ENCODE measurements around the gene MYB.

Gene MYB

DNA sequence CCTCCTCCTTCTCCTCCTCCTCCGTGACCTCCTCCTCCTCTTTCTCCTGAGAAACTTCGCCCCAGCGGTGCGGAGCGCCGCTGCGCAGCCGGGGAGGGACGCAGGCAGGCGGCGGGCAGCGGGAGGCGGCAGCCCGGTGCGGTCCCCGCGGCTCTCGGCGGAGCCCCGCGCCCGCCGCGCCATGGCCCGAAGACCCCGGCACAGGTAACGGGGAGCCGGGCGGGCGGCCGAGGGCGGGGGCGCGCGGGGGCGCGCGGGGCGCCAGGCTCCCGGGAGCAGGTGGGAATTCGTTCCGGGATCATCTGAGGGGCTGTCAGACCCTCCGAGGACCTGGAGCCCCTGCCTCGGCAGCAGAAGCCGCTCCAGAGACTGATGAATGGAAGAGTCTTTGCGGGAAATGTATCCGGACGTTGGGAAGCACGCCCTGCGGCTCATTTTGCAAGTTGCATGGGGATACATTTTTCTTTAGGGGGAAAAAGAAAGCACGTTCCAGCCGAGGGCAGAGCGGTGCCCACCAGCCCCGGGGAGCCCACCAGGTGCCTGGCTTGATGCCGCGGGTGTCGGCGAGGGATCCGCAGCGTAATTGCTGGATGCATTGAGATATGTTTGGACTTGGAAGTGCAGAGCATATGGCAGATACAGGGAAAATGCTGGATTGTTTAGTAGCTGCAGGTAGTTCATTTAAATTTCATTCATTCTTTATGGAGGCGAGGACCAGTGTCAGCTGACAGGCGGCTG, 394 bp downstream of the MYB start (continued):
- no peak for TF ChIP-seq ZNF433 (tag by site-specific recombination; IDR thresholded peaks at IDR 0.05; ENCODE audit: low read depth)
- no peak for TF ChIP-seq ZSCAN30 (tag by site-specific recombination; IDR thresholded peaks at IDR 0.05)
- TF ChIP-seq ZNF174 (tag by site-specific recombination; IDR thresholded peaks at IDR 0.05) = no peak
- TF ChIP-seq MEIS1 (CRISPR knock-in tag; IDR thresholded peaks at IDR 0.05; ENCODE audit: borderline replicate concordance) = no peak
- no peak for TF ChIP-seq ZNF514 (tag by site-specific recombination; IDR thresholded peaks at IDR 0.05)
- no peak for TF ChIP-seq ZBTB17 (tag by site-specific recombination; IDR thresholded peaks at IDR 0.05)
- no peak for TF ChIP-seq TRIM28 (IDR thresholded peaks at IDR 0.05; ENCODE audit: borderline replicate concordance, low read length)
- peak; percentile 10 for TF ChIP-seq ZIC2 (tag by site-specific recombination; IDR thresholded peaks at IDR 0.05)
- no peak for TF ChIP-seq ZNF132 (tag by site-specific recombination; IDR thresholded peaks at IDR 0.05; ENCODE audit: borderline replicate concordance)
- TF ChIP-seq ZNF169 (tag by site-specific recombination; IDR thresholded peaks at IDR 0.05) = no peak
- peak; percentile 93 for TF ChIP-seq ZNF664 (tag by site-specific recombination; IDR thresholded peaks at IDR 0.05)
- TF ChIP-seq ZNF521 (tag by site-specific recombination; IDR thresholded peaks at IDR 0.05) = no peak
- no peak for TF ChIP-seq ZNF791 (tag by site-specific recombination; IDR thresholded peaks at IDR 0.05)
- no peak for TF ChIP-seq ZNF654 (tag by site-specific recombination; IDR thresholded peaks at IDR 0.05; ENCODE audit: low read depth)
- no peak for TF ChIP-seq KLF1 (tag by site-specific recombination; IDR thresholded peaks at IDR 0.05)
- TF ChIP-seq, protein P1, sequence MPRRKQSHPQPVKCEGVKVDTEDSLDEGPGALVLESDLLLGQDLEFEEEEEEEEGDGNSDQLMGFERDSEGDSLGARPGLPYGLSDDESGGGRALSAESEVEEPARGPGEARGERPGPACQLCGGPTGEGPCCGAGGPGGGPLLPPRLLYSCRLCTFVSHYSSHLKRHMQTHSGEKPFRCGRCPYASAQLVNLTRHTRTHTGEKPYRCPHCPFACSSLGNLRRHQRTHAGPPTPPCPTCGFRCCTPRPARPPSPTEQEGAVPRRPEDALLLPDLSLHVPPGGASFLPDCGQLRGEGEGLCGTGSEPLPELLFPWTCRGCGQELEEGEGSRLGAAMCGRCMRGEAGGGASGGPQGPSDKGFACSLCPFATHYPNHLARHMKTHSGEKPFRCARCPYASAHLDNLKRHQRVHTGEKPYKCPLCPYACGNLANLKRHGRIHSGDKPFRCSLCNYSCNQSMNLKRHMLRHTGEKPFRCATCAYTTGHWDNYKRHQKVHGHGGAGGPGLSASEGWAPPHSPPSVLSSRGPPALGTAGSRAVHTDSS (tag by site-specific recombination; IDR thresholded peaks at IDR 0.05) = peak; percentile 60; the same call in 1 of the 2 replicates
- TF ChIP-seq ZNF24 (tag by site-specific recombination; IDR thresholded peaks at IDR 0.05) = 0 out of 2 replicates have a peak, but pooled peaks have one; percentile 50
- no peak; the same call in 1 of the 2 replicates for TF ChIP-seq ZNF394 (tag by site-specific recombination; IDR thresholded peaks at IDR 0.05; ENCODE audit: borderline replicate concordance)
- no peak for TF ChIP-seq ZNF133 (tag by site-specific recombination; IDR thresholded peaks at IDR 0.05)
- TF ChIP-seq, protein P2, sequence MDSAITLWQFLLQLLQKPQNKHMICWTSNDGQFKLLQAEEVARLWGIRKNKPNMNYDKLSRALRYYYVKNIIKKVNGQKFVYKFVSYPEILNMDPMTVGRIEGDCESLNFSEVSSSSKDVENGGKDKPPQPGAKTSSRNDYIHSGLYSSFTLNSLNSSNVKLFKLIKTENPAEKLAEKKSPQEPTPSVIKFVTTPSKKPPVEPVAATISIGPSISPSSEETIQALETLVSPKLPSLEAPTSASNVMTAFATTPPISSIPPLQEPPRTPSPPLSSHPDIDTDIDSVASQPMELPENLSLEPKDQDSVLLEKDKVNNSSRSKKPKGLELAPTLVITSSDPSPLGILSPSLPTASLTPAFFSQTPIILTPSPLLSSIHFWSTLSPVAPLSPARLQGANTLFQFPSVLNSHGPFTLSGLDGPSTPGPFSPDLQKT (IDR thresholded peaks at IDR 0.05; ENCODE audit: borderline replicate concordance, low read depth, low read length) = no peak
- peak; percentile 90; the same call in 1 of the 2 replicates for TF ChIP-seq ZNF350 (tag by site-specific recombination; IDR thresholded peaks at IDR 0.05)
- TF ChIP-seq ZNF138 (tag by site-specific recombination; IDR thresholded peaks at IDR 0.05; ENCODE audit: borderline replicate concordance) = no peak
- TF ChIP-seq ZBTB8A (tag by site-specific recombination; IDR thresholded peaks at IDR 0.05) = peak; percentile 73
- peak; percentile 45 for TF ChIP-seq ZBTB20 (tag by site-specific recombination; IDR thresholded peaks at IDR 0.05)
- TF ChIP-seq, protein P3, sequence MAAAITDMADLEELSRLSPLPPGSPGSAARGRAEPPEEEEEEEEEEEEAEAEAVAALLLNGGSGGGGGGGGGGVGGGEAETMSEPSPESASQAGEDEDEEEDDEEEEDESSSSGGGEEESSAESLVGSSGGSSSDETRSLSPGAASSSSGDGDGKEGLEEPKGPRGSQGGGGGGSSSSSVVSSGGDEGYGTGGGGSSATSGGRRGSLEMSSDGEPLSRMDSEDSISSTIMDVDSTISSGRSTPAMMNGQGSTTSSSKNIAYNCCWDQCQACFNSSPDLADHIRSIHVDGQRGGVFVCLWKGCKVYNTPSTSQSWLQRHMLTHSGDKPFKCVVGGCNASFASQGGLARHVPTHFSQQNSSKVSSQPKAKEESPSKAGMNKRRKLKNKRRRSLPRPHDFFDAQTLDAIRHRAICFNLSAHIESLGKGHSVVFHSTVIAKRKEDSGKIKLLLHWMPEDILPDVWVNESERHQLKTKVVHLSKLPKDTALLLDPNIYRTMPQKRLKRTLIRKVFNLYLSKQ (tag by site-specific recombination; IDR thresholded peaks at IDR 0.05; ENCODE audit: borderline replicate concordance) = no peak
- no peak for TF ChIP-seq MYNN (tag by site-specific recombination; IDR thresholded peaks at IDR 0.05; ENCODE audit: borderline replicate concordance)
- TF ChIP-seq ZNF600 (tag by site-specific recombination; IDR thresholded peaks at IDR 0.05) = peak; percentile 35; the same call in 1 of the 2 replicates
- TF ChIP-seq ZNF335 (tag by site-specific recombination; conservative IDR thresholded peaks at IDR 0.05) = peak; percentile 66
- TF ChIP-seq ZNF121 (tag by site-specific recombination; IDR thresholded peaks at IDR 0.05) = no peak
- TF ChIP-seq ZNF488 (tag by site-specific recombination; IDR thresholded peaks at IDR 0.05) = no peak
- TF ChIP-seq ZNF670 (tag by site-specific recombination; IDR thresholded peaks at IDR 0.05; ENCODE audit: low read depth) = no peak
- no peak for TF ChIP-seq ZNF555 (tag by site-specific recombination; conservative IDR thresholded peaks at IDR 0.05)
- no peak for TF ChIP-seq ZNF623 (tag by site-specific recombination; IDR thresholded peaks at IDR 0.05)
- no peak for TF ChIP-seq ZNF266 (tag by site-specific recombination; IDR thresholded peaks at IDR 0.05; ENCODE audit: low read depth)
- TF ChIP-seq, protein P4, sequence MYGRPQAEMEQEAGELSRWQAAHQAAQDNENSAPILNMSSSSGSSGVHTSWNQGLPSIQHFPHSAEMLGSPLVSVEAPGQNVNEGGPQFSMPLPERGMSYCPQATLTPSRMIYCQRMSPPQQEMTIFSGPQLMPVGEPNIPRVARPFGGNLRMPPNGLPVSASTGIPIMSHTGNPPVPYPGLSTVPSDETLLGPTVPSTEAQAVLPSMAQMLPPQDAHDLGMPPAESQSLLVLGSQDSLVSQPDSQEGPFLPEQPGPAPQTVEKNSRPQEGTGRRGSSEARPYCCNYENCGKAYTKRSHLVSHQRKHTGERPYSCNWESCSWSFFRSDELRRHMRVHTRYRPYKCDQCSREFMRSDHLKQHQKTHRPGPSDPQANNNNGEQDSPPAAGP (tag by site-specific recombination; IDR thresholded peaks at IDR 0.05) = no peak

Measured in HEK293 (cell line).